Measurements from ENCODE around the gene NMBR.
"Not testable (repeated sequence)": the region's sequence is repeated elsewhere in the genome, so short reads cannot be mapped to it uniquely, and the experiment has no call there.

DNA sequence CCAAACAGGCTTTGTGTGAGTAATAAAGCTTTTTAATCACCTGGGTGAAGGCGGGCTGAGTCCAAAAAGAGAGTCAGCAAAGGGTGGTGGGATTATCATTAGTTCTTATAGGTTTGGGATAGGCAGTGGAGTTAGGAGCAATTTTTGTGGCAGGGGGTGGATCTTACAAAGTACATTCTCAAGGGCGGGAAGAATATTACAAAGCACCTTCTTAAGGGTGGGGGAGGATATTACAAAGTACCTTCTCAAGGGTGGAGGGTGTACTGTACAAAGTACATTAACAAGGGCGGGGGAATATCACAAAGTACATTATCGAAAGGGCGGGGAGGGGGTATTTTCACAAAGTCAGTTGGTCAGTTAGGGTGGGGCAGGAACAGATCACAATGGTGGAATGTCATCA lies 42.1 kb downstream of the NMBR start:
- TF ChIP-seq BCL11A (IDR thresholded peaks at IDR 0.05; ENCODE audit: low read depth in 2 of 2, low read length in 2 of 2); POLR2A (IDR thresholded peaks at IDR 0.05; ENCODE audit: control extremely low read depth in 1 of 2, low read depth in 2 of 2, low read length in 2 of 2); RXRA (IDR thresholded peaks at IDR 0.05; ENCODE audit: insufficient read depth, low read depth, low read length); KDM1A (IDR thresholded peaks at IDR 0.05; ENCODE audit: borderline replicate concordance, low read length); SP2 (IDR thresholded peaks at IDR 0.05; ENCODE audit: low read length); YY1 (IDR thresholded peaks at IDR 0.05; ENCODE audit: low read depth, low read length): not testable (repeated sequence)
- TF ChIP-seq, protein P1, sequence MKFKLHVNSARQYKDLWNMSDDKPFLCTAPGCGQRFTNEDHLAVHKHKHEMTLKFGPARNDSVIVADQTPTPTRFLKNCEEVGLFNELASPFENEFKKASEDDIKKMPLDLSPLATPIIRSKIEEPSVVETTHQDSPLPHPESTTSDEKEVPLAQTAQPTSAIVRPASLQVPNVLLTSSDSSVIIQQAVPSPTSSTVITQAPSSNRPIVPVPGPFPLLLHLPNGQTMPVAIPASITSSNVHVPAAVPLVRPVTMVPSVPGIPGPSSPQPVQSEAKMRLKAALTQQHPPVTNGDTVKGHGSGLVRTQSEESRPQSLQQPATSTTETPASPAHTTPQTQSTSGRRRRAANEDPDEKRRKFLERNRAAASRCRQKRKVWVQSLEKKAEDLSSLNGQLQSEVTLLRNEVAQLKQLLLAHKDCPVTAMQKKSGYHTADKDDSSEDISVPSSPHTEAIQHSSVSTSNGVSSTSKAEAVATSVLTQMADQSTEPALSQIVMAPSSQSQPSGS (IDR thresholded peaks at IDR 0.05; ENCODE audit: low read length) = not testable (repeated sequence)
- TF ChIP-seq, protein P2, sequence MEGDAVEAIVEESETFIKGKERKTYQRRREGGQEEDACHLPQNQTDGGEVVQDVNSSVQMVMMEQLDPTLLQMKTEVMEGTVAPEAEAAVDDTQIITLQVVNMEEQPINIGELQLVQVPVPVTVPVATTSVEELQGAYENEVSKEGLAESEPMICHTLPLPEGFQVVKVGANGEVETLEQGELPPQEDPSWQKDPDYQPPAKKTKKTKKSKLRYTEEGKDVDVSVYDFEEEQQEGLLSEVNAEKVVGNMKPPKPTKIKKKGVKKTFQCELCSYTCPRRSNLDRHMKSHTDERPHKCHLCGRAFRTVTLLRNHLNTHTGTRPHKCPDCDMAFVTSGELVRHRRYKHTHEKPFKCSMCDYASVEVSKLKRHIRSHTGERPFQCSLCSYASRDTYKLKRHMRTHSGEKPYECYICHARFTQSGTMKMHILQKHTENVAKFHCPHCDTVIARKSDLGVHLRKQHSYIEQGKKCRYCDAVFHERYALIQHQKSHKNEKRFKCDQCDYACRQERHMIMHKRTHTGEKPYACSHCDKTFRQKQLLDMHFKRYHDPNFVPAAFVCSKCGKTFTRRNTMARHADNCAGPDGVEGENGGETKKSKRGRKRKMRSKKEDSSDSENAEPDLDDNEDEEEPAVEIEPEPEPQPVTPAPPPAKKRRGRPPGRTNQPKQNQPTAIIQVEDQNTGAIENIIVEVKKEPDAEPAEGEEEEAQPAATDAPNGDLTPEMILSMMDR (IDR thresholded peaks at IDR 0.05; ENCODE audit: control extremely low read depth in 1 of 3, insufficient read depth in 1 of 3, low read depth in 1 of 3, low read length in 3 of 3) = not testable (repeated sequence)

All from H1 (cell line).